ENCODE data around the gene SUGP2. TPM values are rescaled to one million over a fixed set of nuclear protein-coding genes. Genes with fewer than 3 reads are reported as not detected.
A peak's percentile ranks its signal among the peaks of the same experiment; 100 is the strongest.

The SUGP2 gene
- total RNA-seq, 1 experiment from 2014 or later, result 29.9 TPM

- no peak for DNase-seq (ENCODE audit: extremely low read depth, low read depth)
These were observed 26.7 kb upstream of the SUGP2 start for GRCh38 chr19:19059837-19060611.

GRCh38 chr19:19059018-19059836, 25.9 kb upstream of the SUGP2 start:
- no peak for DNase-seq (ENCODE audit: extremely low read depth, low read depth)

- no peak for DNase-seq (ENCODE audit: extremely low read depth, low read depth)
These were observed 24.4 kb upstream of the SUGP2 start for GRCh38 chr19:19057720-19058119.

GRCh38 chr19:19057317-19057716, 24.0 kb upstream of the SUGP2 start:
- DNase-seq (ENCODE audit: extremely low read depth, low read depth), result no peak

GRCh38 chr19:19056636-19057275, 23.4 kb upstream of the SUGP2 start:
- DNase-seq (ENCODE audit: extremely low read depth, low read depth), result no peak

- no peak for DNase-seq (ENCODE audit: extremely low read depth, low read depth)
These were observed 22.4 kb upstream of the SUGP2 start for GRCh38 chr19:19055701-19056100.

- no peak for DNase-seq (ENCODE audit: extremely low read depth, low read depth)
These were observed 21.7 kb upstream of the SUGP2 start for GRCh38 chr19:19054939-19055440.

GRCh38 chr19:19054315-19054938, 21.1 kb upstream of the SUGP2 start:
- DNase-seq (ENCODE audit: extremely low read depth, low read depth), result no peak

GRCh38 chr19:19053508-19054314, 20.4 kb upstream of the SUGP2 start:
- peak; percentile 36 for DNase-seq (ENCODE audit: extremely low read depth, low read depth)

GRCh38 chr19:19052921-19053320, 19.6 kb upstream of the SUGP2 start:
- DNase-seq (ENCODE audit: extremely low read depth, low read depth), result no peak

GRCh38 chr19:19051478-19052213, 18.3 kb upstream of the SUGP2 start:
- DNase-seq (ENCODE audit: extremely low read depth, low read depth), result no peak

GRCh38 chr19:19050731-19051130, 17.4 kb upstream of the SUGP2 start:
- DNase-seq (ENCODE audit: extremely low read depth, low read depth), result no peak

- no peak for DNase-seq (ENCODE audit: extremely low read depth, low read depth)
These were observed 16.8 kb upstream of the SUGP2 start for GRCh38 chr19:19050104-19050503.

- no peak for DNase-seq (ENCODE audit: extremely low read depth, low read depth)
These were observed 16.1 kb upstream of the SUGP2 start for GRCh38 chr19:19049406-19049805.

- DNase-seq (ENCODE audit: extremely low read depth, low read depth), result no peak
These were observed 10.6 kb upstream of the SUGP2 start for GRCh38 chr19:19043881-19044280.

GRCh38 chr19:19043481-19043880, 10.2 kb upstream of the SUGP2 start:
- no peak for DNase-seq (ENCODE audit: extremely low read depth, low read depth)

GRCh38 chr19:19042732-19043280, 9.5 kb upstream of the SUGP2 start:
- no peak for DNase-seq (ENCODE audit: extremely low read depth, low read depth)

GRCh38 chr19:19040417-19040816, 7.1 kb upstream of the SUGP2 start:
- no peak for DNase-seq (ENCODE audit: extremely low read depth, low read depth)

- no peak for DNase-seq (ENCODE audit: extremely low read depth, low read depth)
These were observed 6.6 kb upstream of the SUGP2 start for GRCh38 chr19:19039901-19040300.

Measured in NCI-H460 (cell line).